Fibroblast of villous mesenchyme (primary cell): ENCODE results near the gene GPX7. TPM values are rescaled to one million over a fixed set of nuclear protein-coding genes. Genes with fewer than 3 reads are reported as not detected.

Experiments used
- DNase-seq: peaks from one replicate; pipeline ENCODE4 v3.0.0-alpha.2; 2010; ENCODE audit warnings: low read depth
- H3K4me3 ChIP-seq: 2 replicates; pipeline ENCODE4 v1.5.1; 2011; ENCODE audit warnings: low read depth, mild to moderate bottlenecking, low read length
- CTCF ChIP-seq: IDR thresholded peaks from 2 replicates; pipeline ENCODE4 v1.5.1; 2012; ENCODE audit warnings: low read depth, mild to moderate bottlenecking, low read length; ENCODE audit not compliant: insufficient read depth
- total RNA-seq: library from RNA; depleted of rRNA; stranded (reverse); fragments of >200 nt; gene quantifications from 2 replicates; pipeline ENCODE4 v1.2.3, GENCODE V29; 2012

GPX7 gene
- total RNA-seq, 1 donor: 64.8 TPM

- no peak overlapping the region for H3K4me3 ChIP-seq
- no peak for TF ChIP-seq CTCF
- no peak for DNase-seq
Measured at GRCh38 chr1:52593495-52593894, 8.7 kb upstream of the GPX7 start.

- no peak for TF ChIP-seq CTCF
- no peak overlapping the region for H3K4me3 ChIP-seq
- no peak for DNase-seq
Measured at GRCh38 chr1:52595061-52595460, 7.1 kb upstream of the GPX7 start.

- DNase-seq: no peak
- H3K4me3 ChIP-seq: no peak overlapping the region
- no peak for TF ChIP-seq CTCF
Measured at GRCh38 chr1:52597912-52598311, 4.3 kb upstream of the GPX7 start.

GRCh38 chr1:52598729-52599128 is 3.4 kb upstream of the GPX7 start:
- H3K4me3 ChIP-seq: no peak overlapping the region
- no peak for TF ChIP-seq CTCF

GRCh38 chr1:52599236-52599635 is 2.9 kb upstream of the GPX7 start:
- no peak for DNase-seq
- H3K4me3 ChIP-seq: no peak overlapping the region
- no peak for TF ChIP-seq CTCF

More at GRCh38 chr1:52598729-52599128, 3.4 kb upstream of the GPX7 start:
- no peak for DNase-seq

GRCh38 chr1:52600533-52601179 is 1.5 kb upstream of the GPX7 start:
- no peak overlapping the region for H3K4me3 ChIP-seq
- TF ChIP-seq CTCF: no peak
- DNase-seq: no peak

- no peak for DNase-seq
- no peak for TF ChIP-seq CTCF
- H3K4me3 ChIP-seq: no peak overlapping the region
Measured at GRCh38 chr1:52601519-52601918, 652 bp upstream of the GPX7 start.
